H9 (cell line): Measurements from ENCODE around the gene TSPAN5. TPM values are rescaled to one million over a fixed set of nuclear protein-coding genes. Genes with fewer than 3 reads are reported as not detected.

Source experiments
- DNase-seq: peaks from one replicate; pipeline ENCODE4 v3.0.0-alpha.2; 2017
- H2AFZ ChIP-seq: one replicate; pipeline ENCODE4 v1.6.1; 2013; ENCODE audit warnings: mild to moderate bottlenecking, low read length, control low read depth, moderate library complexity
- H2AK5ac ChIP-seq: 2 replicates; pipeline ENCODE4 v1.6.1; 2013; ENCODE audit warnings: low read length, control low read depth, mixed read lengths; ENCODE audit not compliant: insufficient read length
- H2BK120ac ChIP-seq: one replicate; pipeline ENCODE4 v1.6.1; 2013; ENCODE audit warnings: low read depth, mild to moderate bottlenecking, low read length, control low read depth, inconsistent platforms; ENCODE audit not compliant: poor library complexity, severe bottlenecking
- H2BK12ac ChIP-seq: 2 replicates; pipeline ENCODE4 v1.6.1; 2013; ENCODE audit warnings: low read length, control low read depth, mixed read lengths, low read depth; ENCODE audit not compliant: insufficient read length
- H2BK15ac ChIP-seq: 2 replicates; pipeline ENCODE4 v1.6.1; 2013; ENCODE audit warnings: low read depth, low read length, control low read depth
- H2BK20ac ChIP-seq: one replicate; pipeline ENCODE4 v1.6.1; 2013; ENCODE audit warnings: low read depth, mild to moderate bottlenecking, low read length, control low read depth, inconsistent platforms; ENCODE audit not compliant: poor library complexity, severe bottlenecking
- H2BK5ac ChIP-seq: 2 replicates; pipeline ENCODE4 v1.6.1; 2013; ENCODE audit warnings: low read length, control low read depth, mixed read lengths; ENCODE audit not compliant: insufficient read length
- H3K14ac ChIP-seq: 2 replicates; pipeline ENCODE4 v1.6.1; 2013; ENCODE audit warnings: low read length, control low read depth; ENCODE audit not compliant: insufficient read depth
- H3K18ac ChIP-seq: 2 replicates; pipeline ENCODE4 v1.6.1; 2013; ENCODE audit warnings: low read depth, mild to moderate bottlenecking, mixed read lengths, low read length, control low read depth; ENCODE audit not compliant: insufficient read length
- H3K23ac ChIP-seq: 2 replicates; pipeline ENCODE4 v1.6.1; 2013; ENCODE audit warnings: low read length, control low read depth, mixed read lengths, low read depth; ENCODE audit not compliant: insufficient read length
- H3K23me2 ChIP-seq: 2 replicates; pipeline ENCODE4 v1.6.1; 2013; ENCODE audit warnings: low read depth, mild to moderate bottlenecking, mixed read lengths, low read length, control low read depth; ENCODE audit not compliant: insufficient read length, poor library complexity, severe bottlenecking
- H3K27ac ChIP-seq: 2 replicates; pipeline ENCODE4 v1.5.1; 2013; ENCODE audit warnings: low read length, control low read depth, mixed read lengths, low read depth; ENCODE audit not compliant: insufficient read length
- H3K27me3 ChIP-seq: 2 replicates; pipeline ENCODE4 v1.6.1; 2013; ENCODE audit warnings: low read length, control low read depth, inconsistent platforms; ENCODE audit not compliant: insufficient read depth
- H3K4ac ChIP-seq: 2 replicates; pipeline ENCODE4 v1.6.1; 2013; ENCODE audit warnings: low read depth, mild to moderate bottlenecking, control low read depth, inconsistent platforms, low read length, moderate library complexity
- H3K4me1 ChIP-seq: 2 replicates; pipeline ENCODE4 v1.6.1; 2013; ENCODE audit warnings: low read length, control low read depth, inconsistent platforms; ENCODE audit not compliant: insufficient read depth
- H3K4me2 ChIP-seq: 2 replicates; pipeline ENCODE4 v1.6.1; 2013; ENCODE audit warnings: low read length, control low read depth, mixed read lengths; ENCODE audit not compliant: insufficient read length, insufficient read depth
- H3K56ac ChIP-seq: 2 replicates; pipeline ENCODE4 v1.6.1; 2013; ENCODE audit warnings: low read depth, mild to moderate bottlenecking, mixed read lengths, low read length, control low read depth; ENCODE audit not compliant: insufficient read length
- H3K79me1 ChIP-seq: 2 replicates; pipeline ENCODE4 v1.6.1; 2013; ENCODE audit warnings: low read depth, mild to moderate bottlenecking, moderate library complexity, low read length, control low read depth, inconsistent platforms; ENCODE audit not compliant: insufficient read depth, poor library complexity, severe bottlenecking
- H3K79me2 ChIP-seq: 2 replicates; pipeline ENCODE4 v1.6.1; 2013; ENCODE audit warnings: low read length, control low read depth, inconsistent platforms; ENCODE audit not compliant: insufficient read depth
- H3K9ac ChIP-seq: 2 replicates; pipeline ENCODE4 v1.6.1; 2013; ENCODE audit warnings: low read length, control low read depth, mixed read lengths; ENCODE audit not compliant: insufficient read length; ENCODE audit errors: extremely low read depth
- H3K9me3 ChIP-seq: one replicate; pipeline ENCODE4 v1.6.1; 2013; ENCODE audit warnings: low read depth, low read length, inconsistent platforms; ENCODE audit not compliant: control insufficient read depth
- H3T11ph ChIP-seq: one replicate; pipeline ENCODE4 v1.6.1; 2013; ENCODE audit warnings: mild to moderate bottlenecking, low read length, control low read depth, inconsistent platforms
- H4K20me1 ChIP-seq: one replicate; pipeline ENCODE4 v1.6.1; 2013; ENCODE audit not compliant: control insufficient read depth, insufficient read length, insufficient read depth
- H4K5ac ChIP-seq: 2 replicates; pipeline ENCODE4 v1.6.1; 2013; ENCODE audit warnings: low read depth, mild to moderate bottlenecking, mixed read lengths, low read length, control low read depth; ENCODE audit not compliant: insufficient read length
- H4K8ac ChIP-seq: replicated peaks from 2 replicates; pipeline ENCODE4 v1.6.1; 2013; ENCODE audit warnings: low read length, control low read depth, mixed read lengths, low read depth; ENCODE audit not compliant: insufficient read length
- H4K91ac ChIP-seq: 2 replicates; pipeline ENCODE4 v1.6.1; 2013; ENCODE audit warnings: low read depth, mild to moderate bottlenecking, moderate library complexity, mixed read lengths, low read length, control low read depth; ENCODE audit not compliant: insufficient read length
- H3K27ac Mint-ChIP-seq, 3 experiments: 2 replicates in 2 of 3; 3 replicates in 1 of 3; pipeline ENCODE4 v1.8.0; 2020 to 2021; ENCODE audit warnings: mixed read lengths in 3 of 3, mild to moderate bottlenecking in 1 of 3, moderate library complexity in 1 of 3
- H3K27me3 Mint-ChIP-seq: 2 replicates; pipeline ENCODE4 v1.8.0; 2021; ENCODE audit warnings: low read depth, mild to moderate bottlenecking, moderate library complexity, mixed read lengths
- H3K36me3 Mint-ChIP-seq, 3 experiments: 2 replicates in 2 of 3; 3 replicates in 1 of 3; pipeline ENCODE4 v1.8.0; 2020 to 2021; ENCODE audit warnings: low read depth in 3 of 3, mixed read lengths in 3 of 3; ENCODE audit not compliant: insufficient read depth in 1 of 3
- H3K4me1 Mint-ChIP-seq, 2 experiments: 2 replicates each; pipeline ENCODE4 v1.8.0; 2020; ENCODE audit warnings: mixed read lengths in 2 of 2
- H3K4me3 Mint-ChIP-seq, 2 experiments: 2 replicates in 1 of 2; 3 replicates in 1 of 2; pipeline ENCODE4 v1.8.0; 2020 to 2021; ENCODE audit warnings: mild to moderate bottlenecking in 2 of 2, mixed read lengths in 2 of 2, moderate library complexity in 1 of 2
- H3K9me3 Mint-ChIP-seq, 2 experiments: 2 replicates in 1 of 2; 3 replicates in 1 of 2; pipeline ENCODE4 v1.8.0; 2020; ENCODE audit warnings: mild to moderate bottlenecking in 2 of 2, mixed read lengths in 2 of 2, moderate library complexity in 1 of 2
- WGBS: extraction: QIAGEN DNeasy Blood & Tissue Kit; methylation state at CpG from one replicate; pipeline ENCODE4 v1.1.7; 2013; ENCODE audit warnings: missing lambda C conversion rate, low lambda C conversion rate, mixed read lengths; ENCODE audit not compliant: insufficient read length; ENCODE audit errors: extremely low coverage; 5-methylcytosine and 5-hydroxymethylcytosine counted together
- total RNA-seq: library from RNA; stranded (reverse); gene quantifications from 2 replicates; pipeline ENCODE4 v1.2.1, GENCODE V29; 2021
- TF ChIP-seq, protein P1 (sequence below): fragments of 200-600 bp; sonication (generic); conservative IDR thresholded peaks from 3 replicates; pipeline ENCODE4 v1.8.0; 2021; ENCODE audit warnings: antibody characterized with exemption, mild to moderate bottlenecking

Gene TSPAN5
- total RNA-seq, 1 experiment from 2014 or later, result 7.0 TPM

DNA sequence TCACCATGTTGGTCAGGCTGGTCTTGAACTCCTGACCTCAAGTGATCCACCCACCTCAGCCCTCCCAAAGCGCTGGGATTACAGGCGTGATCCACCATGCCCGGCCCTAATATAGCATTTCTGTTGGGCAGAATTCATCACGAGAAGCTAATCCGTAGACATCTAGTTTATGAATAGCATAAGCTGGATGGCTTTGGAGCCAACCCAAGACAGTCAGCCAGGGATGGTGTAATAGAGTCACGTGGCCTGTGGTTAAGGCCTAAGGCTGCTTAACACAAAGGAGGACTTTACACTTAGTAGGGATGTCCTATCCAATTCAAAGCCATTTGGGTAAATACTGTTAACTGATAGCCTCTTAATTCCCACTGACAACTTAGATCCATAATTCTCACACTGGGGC lies 223.6 kb downstream of the TSPAN5 start:
- H3K4me1 ChIP-seq, result no peaks in the 10 kb centered on the region
- no peak overlapping the region for H4K8ac ChIP-seq
- H3K14ac ChIP-seq, result no peak overlapping the region
- H3K56ac ChIP-seq, result no peak overlapping the region
- no peak overlapping the region for H2AK5ac ChIP-seq
- H2BK20ac ChIP-seq, result no peak overlapping the region
- H2AFZ ChIP-seq, result no peak overlapping the region
- H4K20me1 ChIP-seq, result no peaks in the 10 kb centered on the region
- no peak overlapping the region for H3K18ac ChIP-seq
- no peak overlapping the region for H2BK12ac ChIP-seq
- DNase-seq, result no peak
- H3K9ac ChIP-seq, result no peak overlapping the region
- H4K5ac ChIP-seq, result no peak overlapping the region
- H3T11ph ChIP-seq, result no peak overlapping the region
- H3K79me1 ChIP-seq, result no peaks in the 10 kb centered on the region
- H3K4me1 Mint-ChIP-seq, result no peaks in the 10 kb centered on the region
- H2BK120ac ChIP-seq, result no peak overlapping the region
- H2BK5ac ChIP-seq, result no peak overlapping the region
- no peaks in the 10 kb centered on the region for H3K9me3 ChIP-seq
- H3K79me2 ChIP-seq, result no peaks in the 10 kb centered on the region
- TF ChIP-seq, protein P1, sequence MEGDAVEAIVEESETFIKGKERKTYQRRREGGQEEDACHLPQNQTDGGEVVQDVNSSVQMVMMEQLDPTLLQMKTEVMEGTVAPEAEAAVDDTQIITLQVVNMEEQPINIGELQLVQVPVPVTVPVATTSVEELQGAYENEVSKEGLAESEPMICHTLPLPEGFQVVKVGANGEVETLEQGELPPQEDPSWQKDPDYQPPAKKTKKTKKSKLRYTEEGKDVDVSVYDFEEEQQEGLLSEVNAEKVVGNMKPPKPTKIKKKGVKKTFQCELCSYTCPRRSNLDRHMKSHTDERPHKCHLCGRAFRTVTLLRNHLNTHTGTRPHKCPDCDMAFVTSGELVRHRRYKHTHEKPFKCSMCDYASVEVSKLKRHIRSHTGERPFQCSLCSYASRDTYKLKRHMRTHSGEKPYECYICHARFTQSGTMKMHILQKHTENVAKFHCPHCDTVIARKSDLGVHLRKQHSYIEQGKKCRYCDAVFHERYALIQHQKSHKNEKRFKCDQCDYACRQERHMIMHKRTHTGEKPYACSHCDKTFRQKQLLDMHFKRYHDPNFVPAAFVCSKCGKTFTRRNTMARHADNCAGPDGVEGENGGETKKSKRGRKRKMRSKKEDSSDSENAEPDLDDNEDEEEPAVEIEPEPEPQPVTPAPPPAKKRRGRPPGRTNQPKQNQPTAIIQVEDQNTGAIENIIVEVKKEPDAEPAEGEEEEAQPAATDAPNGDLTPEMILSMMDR, result no peak
- H3K23me2 ChIP-seq, result no peaks in the 10 kb centered on the region
- no peak overlapping the region for H4K91ac ChIP-seq
- H3K27ac Mint-ChIP-seq, result no peak overlapping the region
- no peak overlapping the region for H3K4ac ChIP-seq
- no peaks in the 10 kb centered on the region; a peak in 1 of 7 replicates for H3K36me3 Mint-ChIP-seq
- H3K27me3 ChIP-seq, result no peaks in the 10 kb centered on the region
- H3K4me3 Mint-ChIP-seq, result no peak overlapping the region
- no peaks in the 10 kb centered on the region for H3K27me3 Mint-ChIP-seq
- H3K9me3 Mint-ChIP-seq, result no peaks in the 10 kb centered on the region
- no peak overlapping the region for H3K27ac ChIP-seq
- no peak overlapping the region for H3K23ac ChIP-seq
- no CpG with 5 or more reads among the region's 6 CpGs for WGBS
- H2BK15ac ChIP-seq, result no peak overlapping the region
- no peak overlapping the region for H3K4me2 ChIP-seq
